GM18909 (cell line): ENCODE results near the gene C10orf67.
A peak's percentile ranks its signal among the peaks of the same experiment; 100 is the strongest.
"Not testable (repeated sequence)": the region's sequence is repeated elsewhere in the genome, so short reads cannot be mapped to it uniquely, and the experiment has no call there.

ENCODE experiments used
- ATAC-seq: cut with Tn5 transposase; IDR thresholded peaks from one replicate; pipeline ENCODE4 v1.9.1; 2021; ENCODE audit warnings: mild to moderate bottlenecking; ENCODE audit not compliant: unreplicated experiment, poor library complexity

C10orf67 gene

DNA sequence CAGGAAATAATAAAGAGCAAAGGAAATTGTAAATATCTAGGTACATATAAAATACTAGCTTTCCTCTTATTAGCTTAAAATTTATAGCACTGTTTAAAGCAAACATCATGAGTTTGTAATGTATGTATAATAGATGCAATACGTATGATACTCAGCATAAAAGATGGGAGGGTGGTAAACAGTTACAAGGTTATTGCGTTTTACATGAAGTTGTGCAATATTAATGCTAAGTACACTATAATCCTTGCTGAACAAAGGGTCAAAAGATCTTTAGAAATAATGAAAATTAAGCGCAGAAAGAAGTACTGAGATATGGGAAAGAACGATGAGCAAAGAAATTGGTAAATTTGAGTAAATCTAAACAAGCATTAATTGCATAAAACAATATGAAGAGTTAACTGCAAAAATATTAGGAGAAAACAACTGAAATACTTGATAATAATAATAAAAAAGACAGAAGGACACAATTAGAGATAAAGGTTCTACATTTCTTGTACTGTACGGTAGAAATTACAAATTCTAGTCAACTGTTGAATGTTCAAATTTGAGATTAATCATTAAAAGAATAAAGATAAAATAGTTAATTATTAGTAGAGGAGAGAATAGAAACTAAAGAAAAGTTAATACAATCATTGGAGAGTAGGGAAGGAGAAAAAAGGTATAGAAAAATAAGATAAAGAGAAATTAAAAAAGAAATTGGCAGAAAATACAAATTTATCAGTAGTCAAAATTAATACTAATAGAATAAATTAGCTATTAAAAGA is 17.9 kb downstream of the C10orf67 start:
- no peak for ATAC-seq

DNA sequence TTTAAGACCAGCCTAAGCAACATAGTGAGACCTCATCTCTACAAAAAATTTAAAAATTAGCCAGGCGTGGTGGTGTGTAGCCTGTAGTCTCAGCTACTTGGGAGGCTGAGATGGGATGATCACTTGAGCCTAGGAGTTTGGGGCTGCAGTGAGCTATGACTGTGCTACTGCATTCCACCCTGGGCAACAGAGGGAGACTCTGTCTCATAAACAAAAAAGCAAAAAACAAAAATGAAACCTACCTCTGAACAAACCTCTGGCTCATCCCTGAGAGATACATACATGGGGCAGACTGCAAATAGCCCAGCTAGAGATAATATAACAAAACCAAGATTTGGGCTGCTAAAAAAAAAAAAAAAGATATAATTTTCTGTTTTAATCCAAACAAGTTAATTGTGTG is 19.5 kb downstream of the C10orf67 start:
- peak; percentile 93 for ATAC-seq

DNA sequence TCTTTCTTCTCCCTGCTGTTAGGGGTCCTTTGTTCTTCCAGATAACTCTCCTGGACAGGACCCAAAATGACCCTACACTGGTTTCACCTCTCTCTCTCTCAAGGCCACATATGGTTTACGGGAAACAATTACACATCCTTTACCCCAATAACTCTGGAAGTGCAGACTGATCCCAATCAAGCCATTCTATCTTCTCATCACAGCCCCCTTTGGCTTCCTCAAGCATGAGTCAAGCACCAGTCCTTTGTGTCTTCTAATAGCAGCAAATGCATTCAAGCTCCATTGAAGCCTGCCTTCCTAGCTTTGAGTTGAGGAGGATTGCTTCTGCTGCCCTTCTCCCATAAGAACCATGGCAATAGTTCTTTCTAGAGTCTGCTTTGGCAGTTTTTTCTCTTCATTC is 20.2 kb downstream of the C10orf67 start:
- ATAC-seq = no peak

DNA sequence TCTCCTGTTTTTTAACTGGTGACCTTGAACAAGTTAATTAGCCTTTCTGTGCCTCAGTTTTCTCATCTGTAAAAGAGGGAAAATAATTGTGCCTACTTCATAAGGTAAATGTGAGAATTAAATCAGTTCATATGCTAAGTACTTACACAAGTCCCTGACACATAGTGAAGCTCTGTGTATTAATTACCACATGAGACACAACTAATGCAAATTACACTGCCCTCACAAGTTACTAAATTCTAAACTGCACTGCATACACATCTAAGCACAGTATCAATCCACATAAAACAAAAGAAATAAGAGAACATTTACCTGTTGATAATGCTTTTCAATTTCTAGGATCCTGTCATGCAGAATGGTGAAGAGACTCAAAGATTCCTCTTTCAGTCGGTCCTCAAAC is 22.5 kb downstream of the C10orf67 start:
- ATAC-seq = no peak

DNA sequence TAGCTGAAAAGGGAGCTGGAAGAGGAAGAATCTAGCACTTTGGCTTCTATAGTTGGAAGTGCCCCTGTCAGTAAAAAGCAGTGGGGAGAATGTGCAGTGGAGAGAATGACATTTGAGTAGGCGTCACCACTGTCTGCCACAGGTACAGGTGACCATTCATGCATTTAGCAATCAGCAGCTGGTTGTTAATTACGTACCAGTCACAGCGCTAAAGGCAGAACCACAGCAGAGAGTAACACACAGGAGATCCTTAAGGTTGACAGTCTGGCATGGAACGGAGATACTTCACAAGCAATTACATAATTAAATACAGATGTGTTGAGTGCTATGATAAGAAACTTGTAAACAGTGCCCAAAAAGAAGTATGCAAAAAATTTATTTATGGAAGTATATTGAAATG is 24.8 kb downstream of the C10orf67 start:
- ATAC-seq = no peak

DNA sequence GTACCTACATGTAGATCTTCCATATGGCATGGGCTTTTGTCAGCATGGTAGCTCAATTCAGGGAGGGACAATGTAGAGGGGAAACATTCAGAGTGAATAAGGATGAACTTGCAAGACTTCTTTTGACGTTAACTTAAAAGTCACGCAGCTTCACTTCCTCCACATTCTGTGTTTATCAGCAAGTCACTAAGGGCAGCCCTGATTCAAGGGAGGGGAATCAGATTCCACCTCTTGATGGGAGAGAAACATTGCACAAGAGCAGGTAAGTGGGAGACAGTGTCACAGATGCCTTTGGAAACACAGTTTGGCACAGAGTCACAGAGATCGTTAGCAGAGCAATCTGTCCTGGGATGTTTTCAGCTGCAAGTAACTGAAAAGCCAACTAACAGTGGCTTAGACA is 26.2 kb downstream of the C10orf67 start:
- no peak for ATAC-seq

DNA sequence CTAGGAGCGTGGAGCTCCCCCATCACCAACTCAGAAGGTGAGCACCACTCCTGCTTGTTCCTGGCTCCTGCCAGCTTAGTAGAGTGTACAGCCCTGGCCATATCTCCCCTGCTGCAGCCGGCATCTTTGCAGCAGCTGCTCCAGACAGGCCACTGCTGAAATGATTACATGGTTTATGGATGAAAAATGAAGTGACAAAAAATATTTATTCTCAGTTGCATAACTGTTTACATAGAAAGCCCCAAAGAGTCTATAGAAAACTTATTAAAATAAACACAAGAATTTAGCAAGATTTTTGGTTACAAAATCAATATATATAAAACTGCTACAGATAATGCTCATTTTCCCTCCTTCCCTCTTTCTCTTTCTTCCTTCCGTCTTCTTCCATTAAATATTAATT is 27.2 kb downstream of the C10orf67 start:
- ATAC-seq = no peak

DNA sequence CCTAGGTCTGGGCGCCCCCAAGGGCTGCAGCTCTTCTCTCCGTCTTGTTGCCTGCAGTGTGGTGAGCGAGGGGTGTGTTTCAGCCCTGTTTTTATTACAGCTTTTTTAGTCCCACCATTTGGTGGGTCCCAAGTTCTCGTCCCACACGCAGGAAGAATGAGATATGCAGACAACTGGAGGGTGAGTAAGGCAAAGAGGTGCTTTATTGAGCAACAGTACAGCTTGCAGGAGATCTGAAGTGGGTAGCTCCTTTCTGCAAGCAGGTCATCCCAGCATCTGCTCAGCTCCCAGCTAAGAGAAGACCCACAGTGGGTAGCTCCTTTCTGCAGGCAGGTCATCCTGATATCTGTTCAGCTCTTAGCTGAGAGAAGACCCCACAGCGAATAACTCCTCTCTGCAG is 28.2 kb downstream of the C10orf67 start:
- ATAC-seq = no peak

DNA sequence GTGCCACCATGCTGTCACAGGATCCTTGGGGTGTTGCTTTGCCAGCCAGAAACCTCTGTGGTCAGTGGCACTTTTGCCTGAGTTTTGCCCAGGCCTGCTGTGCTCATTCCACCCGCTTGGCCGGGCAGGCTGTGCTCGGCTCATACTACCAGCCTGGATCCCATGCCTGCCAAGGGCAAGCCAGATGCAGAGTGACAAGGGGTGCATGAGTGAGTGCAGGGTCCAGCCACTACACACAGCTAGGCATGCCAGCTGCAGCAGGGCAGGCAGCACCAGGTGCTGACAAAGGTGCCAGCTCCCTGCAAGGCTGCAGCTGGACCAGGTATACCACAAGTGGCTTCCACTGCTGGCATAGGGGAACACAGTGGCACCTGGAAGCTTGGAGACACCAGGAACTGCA is 28.6 kb downstream of the C10orf67 start:
- no peak for ATAC-seq

DNA sequence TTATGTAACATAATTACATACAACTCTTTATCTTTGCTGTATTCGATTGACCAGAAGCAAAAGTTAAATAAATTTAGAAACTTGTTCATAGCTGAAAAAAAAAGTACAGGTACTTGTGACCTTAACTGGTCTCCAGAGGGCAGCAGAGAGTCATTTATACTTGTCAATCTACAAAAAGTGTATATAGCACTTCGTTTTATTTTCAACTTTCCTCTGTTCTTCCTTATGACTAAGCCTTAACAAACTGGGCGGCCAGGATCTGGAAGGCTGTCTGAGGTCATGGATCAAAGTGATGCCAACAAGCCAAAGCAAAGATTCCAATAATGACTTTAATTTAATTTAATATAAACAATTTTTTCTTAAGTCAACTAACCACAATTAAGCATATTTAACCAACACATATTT is 29.8 kb downstream of the C10orf67 start:
- no peak for ATAC-seq

DNA sequence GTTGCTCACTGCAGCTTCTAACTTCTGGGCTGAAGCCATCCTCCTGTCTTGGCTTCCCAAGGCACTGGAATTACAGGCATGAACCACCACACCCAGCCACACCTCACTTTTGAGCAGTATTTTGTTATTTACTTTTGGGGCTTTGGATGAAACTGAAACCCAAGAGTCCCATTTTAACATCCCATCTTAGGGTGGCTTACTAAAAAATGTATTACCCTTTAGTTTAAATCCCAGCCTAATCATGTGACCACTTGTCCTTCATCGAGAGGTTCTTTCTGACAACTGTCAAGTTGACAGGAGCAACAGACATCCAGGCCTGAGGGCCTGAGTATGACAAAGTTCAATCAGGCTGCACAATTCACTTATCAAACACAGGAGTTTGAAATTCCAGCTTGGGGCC is 33.6 kb downstream of the C10orf67 start:
- ATAC-seq = no peak

DNA sequence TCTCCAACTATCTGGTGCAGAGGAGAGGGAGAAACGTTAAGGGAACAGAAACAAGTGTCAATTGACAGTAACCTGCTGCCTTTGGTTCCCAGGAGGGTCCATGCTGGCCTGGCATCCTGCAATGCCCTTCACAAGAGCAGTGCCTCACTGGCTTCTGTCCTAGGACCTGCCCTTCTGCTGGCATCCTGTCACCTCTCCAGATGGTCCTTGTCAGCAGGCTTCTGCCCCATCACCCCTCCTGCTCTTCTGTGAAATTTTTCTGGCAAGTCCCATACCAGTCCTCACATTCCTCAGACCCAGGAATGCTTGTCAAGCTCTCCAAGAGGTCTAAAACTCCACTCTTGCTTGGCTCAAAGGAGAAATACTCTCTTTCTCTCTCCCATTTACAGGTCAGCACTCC is 34.2 kb downstream of the C10orf67 start:
- ATAC-seq = no peak

DNA sequence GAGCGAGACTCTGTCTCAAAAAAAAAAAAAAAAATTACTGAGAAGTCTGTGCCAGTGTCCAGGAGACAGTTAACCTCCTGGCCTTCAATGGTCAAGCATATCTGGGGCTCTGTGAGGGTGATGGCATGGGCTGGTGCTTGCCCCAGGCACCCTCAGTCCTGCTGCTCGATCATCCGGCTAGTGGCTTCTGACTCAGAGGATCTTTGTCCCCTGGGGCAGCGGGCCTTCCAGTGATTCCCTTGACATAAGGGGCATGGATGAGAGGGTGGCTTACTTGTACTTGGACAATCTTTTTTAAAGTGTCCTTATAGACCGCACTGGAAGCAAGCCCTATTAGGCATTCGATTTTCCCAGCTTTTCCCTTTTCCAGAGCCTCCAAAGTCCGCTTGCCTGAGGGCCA is 44.6 kb downstream of the C10orf67 start:
- ATAC-seq = not testable (repeated sequence)

DNA sequence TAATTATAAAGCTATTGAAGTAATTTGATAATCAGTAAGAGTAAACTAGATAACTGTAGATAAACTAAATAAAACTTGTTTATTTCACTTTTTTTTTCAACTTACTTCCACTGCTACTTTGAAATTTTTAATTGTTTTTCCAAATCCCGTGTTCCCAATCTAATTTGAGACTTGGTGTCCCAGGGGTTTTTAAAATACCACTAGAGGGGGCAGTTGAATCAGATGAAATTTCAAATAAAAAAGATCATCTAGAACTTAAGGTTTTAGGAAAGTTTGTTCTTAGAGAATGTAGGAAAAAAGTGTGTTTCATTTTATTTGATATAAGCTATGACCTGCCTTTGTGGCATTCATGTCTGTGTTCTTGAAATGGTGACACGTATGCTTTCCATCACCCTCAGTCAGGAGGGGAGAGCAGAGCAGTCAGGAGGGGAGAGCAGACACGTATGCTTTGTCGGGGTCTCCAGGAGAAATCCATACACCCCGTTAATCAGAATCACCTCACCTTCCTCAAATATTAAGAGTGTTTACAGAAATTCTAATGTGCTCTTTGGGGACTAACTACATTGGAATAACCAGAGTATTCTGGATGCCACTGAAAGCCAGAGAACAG is 49.9 kb downstream of the C10orf67 start:
- no peak for ATAC-seq

DNA sequence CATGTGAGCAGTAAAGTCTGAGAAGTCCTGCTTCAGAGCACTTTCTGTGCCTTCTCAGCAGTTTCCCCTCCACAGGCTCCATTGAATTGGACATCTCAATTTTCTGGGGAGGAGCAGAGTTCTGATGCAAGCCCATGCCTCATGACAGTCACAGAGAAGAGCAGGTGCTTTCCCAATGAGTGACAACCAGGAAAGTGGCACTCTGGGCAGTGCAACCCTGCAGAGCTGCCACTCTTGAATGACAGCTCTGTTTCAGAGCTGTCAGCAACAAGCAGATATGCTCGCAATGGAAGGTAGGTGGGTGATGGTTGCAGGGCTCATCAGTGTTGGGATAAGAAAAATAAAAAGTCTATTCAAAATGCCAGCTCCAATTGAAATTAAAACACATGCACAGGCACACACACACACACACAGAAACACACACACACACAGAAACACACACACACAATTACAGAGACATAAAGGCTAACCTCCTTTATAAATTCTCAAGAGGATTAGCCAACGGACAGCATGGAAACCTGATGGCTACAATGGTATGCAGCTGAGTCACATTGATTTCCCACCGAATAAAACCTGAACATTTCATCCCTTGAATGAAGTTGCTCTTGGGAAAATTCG is 50.5 kb downstream of the C10orf67 start:
- no peak for ATAC-seq

DNA sequence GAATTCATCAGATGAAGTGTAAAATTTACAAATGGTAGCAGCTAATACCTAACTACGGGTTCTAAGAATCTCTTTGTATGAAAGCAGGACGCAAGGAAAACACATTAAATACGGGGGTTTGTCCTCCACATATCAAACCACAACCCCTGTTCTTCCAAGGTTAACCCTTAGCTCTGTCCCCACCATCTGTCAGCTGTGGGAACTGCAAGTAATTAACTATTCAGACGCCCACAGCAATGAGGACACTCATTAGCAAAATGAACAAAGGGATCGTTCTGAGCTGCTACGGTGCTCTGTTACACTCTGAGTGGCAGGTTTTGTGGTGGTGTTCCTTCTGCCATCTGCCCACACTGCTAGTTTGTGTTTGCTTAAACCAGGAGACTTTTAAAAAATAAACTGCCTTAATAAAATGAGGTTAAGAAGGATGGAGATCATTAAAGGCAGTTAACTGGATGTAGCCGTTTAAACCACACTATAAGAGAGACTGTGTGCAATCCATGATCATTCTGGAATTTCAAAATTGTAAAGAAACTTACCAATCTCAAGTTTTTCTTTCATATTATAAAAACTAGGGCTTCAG is 51.4 kb downstream of the C10orf67 start:
- peak; percentile 94 for ATAC-seq

DNA sequence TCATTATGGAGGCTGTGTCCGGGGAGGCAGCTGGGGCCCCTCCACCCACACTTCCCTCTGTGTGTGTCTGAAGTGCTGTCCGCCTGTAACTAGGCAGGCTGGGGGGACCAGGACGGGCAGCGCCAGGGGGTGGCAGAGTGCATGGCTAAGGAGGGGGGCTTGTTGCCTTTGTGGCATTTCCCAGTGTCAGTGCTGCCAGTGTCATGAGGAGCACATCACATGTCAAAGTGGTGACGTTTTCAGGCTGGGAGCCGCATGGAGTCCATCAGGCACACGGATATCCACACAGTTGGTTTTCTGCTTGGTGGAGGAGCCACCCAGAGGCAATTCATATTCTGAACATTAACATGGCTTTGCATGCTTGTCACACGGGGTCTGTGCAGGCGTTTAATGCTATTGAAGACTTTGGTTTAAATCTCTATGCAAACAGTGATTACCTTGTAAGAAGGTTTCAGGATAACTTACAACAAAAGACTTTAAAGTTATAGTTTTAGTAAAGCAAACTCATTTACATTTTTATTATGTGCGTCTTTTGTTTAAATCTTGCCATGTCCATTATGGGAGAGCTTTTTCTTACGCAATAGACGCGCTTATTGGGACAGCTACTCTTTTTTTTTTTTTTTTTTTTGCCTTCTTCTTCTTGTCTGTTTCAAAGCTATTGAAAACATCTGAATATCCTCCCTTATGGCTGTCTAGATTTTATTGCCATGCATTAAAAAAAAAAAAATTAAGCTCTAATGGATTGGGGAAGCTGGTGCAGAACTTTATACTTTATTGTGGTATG is 52.9 kb downstream of the C10orf67 start:
- ATAC-seq = no peak

DNA sequence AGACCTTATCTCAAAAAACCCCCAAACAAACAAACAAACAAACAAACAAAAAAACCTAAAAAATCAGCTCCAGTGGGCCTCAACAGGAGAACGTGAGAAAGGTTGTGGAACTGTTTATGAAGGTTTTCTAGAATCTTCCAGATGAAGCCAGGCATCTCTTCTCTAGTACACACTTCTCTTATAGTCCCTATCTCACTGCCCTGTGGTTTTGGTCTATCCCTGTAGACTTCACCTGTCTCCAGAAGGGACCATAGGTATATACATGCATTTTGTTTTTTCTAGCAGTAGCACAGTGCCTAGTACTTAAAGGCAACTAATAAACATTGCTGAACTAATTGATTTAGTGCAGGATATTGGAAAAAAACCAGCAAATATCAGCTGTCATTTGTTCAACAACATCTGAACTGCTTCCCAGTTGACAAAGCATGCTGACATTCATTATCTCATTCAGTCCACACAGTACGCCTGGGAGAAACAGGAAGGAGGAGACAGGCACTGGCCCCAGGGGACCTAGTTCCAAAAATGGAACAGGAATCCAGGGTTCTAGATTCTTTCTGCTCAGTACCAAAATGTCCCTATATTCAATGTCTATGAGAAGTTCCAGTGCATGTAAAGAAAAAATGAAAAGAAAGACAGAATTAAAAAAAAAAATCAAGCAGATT is 59.8 kb downstream of the C10orf67 start:
- ATAC-seq = no peak

DNA sequence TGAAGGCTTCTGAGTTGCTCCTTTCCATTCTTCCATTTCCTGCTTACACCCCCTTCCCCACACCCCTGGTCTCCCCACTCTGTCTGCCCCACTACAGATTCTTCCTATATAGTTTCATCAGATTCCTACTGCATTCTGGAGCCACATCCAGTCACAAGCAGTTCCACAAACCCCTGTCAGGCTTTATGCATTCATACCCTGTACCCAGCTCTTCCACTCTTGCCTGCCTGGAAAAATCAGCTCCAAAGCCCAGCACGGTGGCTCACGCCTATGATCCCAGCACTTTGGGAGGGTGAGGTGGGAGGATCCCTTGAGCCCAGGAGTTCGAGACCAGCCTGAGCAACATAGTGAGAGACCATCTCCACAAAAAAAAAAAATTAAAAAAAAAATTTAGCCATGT is 60.4 kb downstream of the C10orf67 start:
- ATAC-seq = no peak

DNA sequence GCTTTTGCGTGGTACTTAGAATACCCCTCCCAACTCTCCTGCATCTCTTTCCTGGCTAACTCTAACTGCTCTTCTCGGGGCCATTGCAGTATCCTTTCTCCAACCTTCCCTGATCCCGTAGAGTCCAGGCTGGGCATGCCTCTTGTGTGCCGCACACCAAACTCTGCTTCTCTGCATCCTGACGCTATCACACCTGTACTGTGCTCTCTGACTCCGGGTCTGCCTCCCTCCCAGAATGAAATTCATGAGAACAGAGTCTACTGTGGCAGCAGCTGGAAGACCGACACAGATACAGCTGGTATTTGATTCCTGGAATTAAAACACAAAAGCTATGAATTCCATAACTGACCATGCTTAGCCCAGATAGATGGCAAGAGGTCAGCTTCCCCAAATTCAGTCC is 60.9 kb downstream of the C10orf67 start:
- no peak for ATAC-seq
